K562 (cell line): Measurements from ENCODE around the gene LYST. TPM values are rescaled to one million over a fixed set of nuclear protein-coding genes. Genes with fewer than 3 reads are reported as not detected.
"Not testable (repeated sequence)": the region's sequence is repeated elsewhere in the genome, so short reads cannot be mapped to it uniquely, and the experiment has no call there.

Experiments used
- ATAC-seq: fragments of 200-7000 bp; cut with Tn5 transposase; 3 replicates; pipeline ENCODE4 v1.9.1; 2020; ENCODE audit warnings: moderate library complexity
- BruUV-seq: library from RNA; stranded (reverse); fragments of 400-500 nt; replicated peaks from 2 replicates; lab custom pipeline; 2021; lab: Mats Ljungman, UMichigan
- CTCF ChIA-PET: fragments of 300-600 bp; formaldehyde crosslinking; extraction: SDS; loops from one replicate; lab custom pipeline; 2021; ENCODE audit warnings: low intra/inter-chr PET ratio; lab: Yijun Ruan, JAX
- POLR2A ChIA-PET: fragments of 300-600, 350-650 bp; sonication (Branson Sonifier 250); formaldehyde crosslinking; extraction: SDS; loops from one replicate; lab custom pipeline; 2021; ENCODE audit warnings: antibody characterized with exemption, inconsistent platforms; lab: Yijun Ruan, JAX
- DNase-seq, 4 experiments: peaks; one replicate each; pipeline versions ENCODE4 v3.0.0 to v3.0.0-alpha.2; 2011 to 2018; ENCODE audit warnings: low spot score in 3 of 4, mixed read lengths in 3 of 4; ENCODE audit errors: extremely low read depth in 1 of 4
- FAIRE-seq: peaks from 2 replicates; lab custom pipeline; 2011; peaks lifted over from hg19 to GRCh38; lab: Jason Lieb, UNC
- H2AFZ ChIP-seq: 2 replicates; pipeline ENCODE4 v1.6.0; 2011; ENCODE audit warnings: low read depth, low read length, control low read depth, inconsistent platforms
- H3K27ac ChIP-seq: fragments of 200-600 bp; 3 replicates; pipeline ENCODE4 v1.8.0; 2011; ENCODE audit warnings: low read depth, mild to moderate bottlenecking, control low read depth, inconsistent platforms, low read length, moderate library complexity, mixed read lengths; ENCODE audit errors: extremely low read depth
- H3K27me3 ChIP-seq, 2 experiments: fragments of 300-600 bp in 1 of 2; 2 replicates in 1 of 2; 3 replicates in 1 of 2; pipeline versions ENCODE4 v1.6.0 to v1.8.0; 2011; ENCODE audit warnings: inconsistent platforms in 2 of 2, low read length in 2 of 2, mild to moderate bottlenecking in 1 of 2, mixed read lengths in 1 of 2, moderate library complexity in 1 of 2; ENCODE audit not compliant: control insufficient read depth in 2 of 2, insufficient read depth in 2 of 2
- H3K36me3 ChIP-seq: fragments of 300-600 bp; 3 replicates; pipeline ENCODE4 v1.8.0; 2011; ENCODE audit warnings: mild to moderate bottlenecking, low read length, inconsistent platforms; ENCODE audit not compliant: control insufficient read depth, insufficient read depth
- H3K4me1 ChIP-seq, 2 experiments: fragments of 200-600 bp in 1 of 2; replicated peaks in 1 of 2; 2 replicates in 1 of 2; 3 replicates in 1 of 2; pipeline versions ENCODE4 v1.5.1 to v1.8.0; 2011; ENCODE audit warnings: inconsistent platforms in 2 of 2, low read length in 2 of 2, mild to moderate bottlenecking in 1 of 2, mixed read lengths in 1 of 2, moderate library complexity in 1 of 2; ENCODE audit not compliant: control insufficient read depth in 2 of 2, insufficient read depth in 2 of 2
- H3K4me2 ChIP-seq: 2 replicates; pipeline ENCODE4 v1.6.1; 2011; ENCODE audit warnings: low read length, control low read depth, inconsistent platforms, mixed read lengths; ENCODE audit not compliant: insufficient read depth
- H3K4me3 ChIP-seq: fragments of 200-600 bp; sonication (generic), shearing (Covaris generic); 2 replicates; pipeline ENCODE4 v1.5.1; 2016; ENCODE audit warnings: control low read depth, inconsistent platforms
- H3K79me2 ChIP-seq: fragments of 200-600 bp; 3 replicates; pipeline ENCODE4 v1.8.0; 2011; ENCODE audit warnings: low read length, inconsistent platforms; ENCODE audit not compliant: control insufficient read depth, insufficient read depth
- H3K9ac ChIP-seq, 2 experiments: 2 replicates each; pipeline versions ENCODE4 v1.6.0 to v1.6.1; 2011; ENCODE audit warnings: low read depth in 2 of 2, low read length in 2 of 2, control low read depth in 1 of 2, inconsistent platforms in 1 of 2, mild to moderate bottlenecking in 1 of 2, mixed read lengths in 1 of 2; ENCODE audit not compliant: insufficient read depth in 1 of 2
- H3K9me1 ChIP-seq: one replicate; pipeline ENCODE4 v1.6.0; 2011; ENCODE audit warnings: inconsistent platforms, mild to moderate bottlenecking, low read length, moderate library complexity; ENCODE audit not compliant: control insufficient read depth, insufficient read depth
- H3K9me3 ChIP-seq: replicated peaks from 2 replicates; pipeline ENCODE4 v1.5.1; 2011; ENCODE audit warnings: low read depth, low read length, inconsistent platforms; ENCODE audit not compliant: control insufficient read depth, insufficient read depth
- H4K20me1 ChIP-seq: replicated peaks from 2 replicates; pipeline ENCODE4 v1.6.1; 2011; ENCODE audit warnings: low read length, inconsistent platforms, mixed read lengths; ENCODE audit not compliant: control insufficient read depth, insufficient read depth
- BRF1 ChIP-seq: IDR thresholded peaks from 3 replicates; pipeline ENCODE4 v1.6.1; 2011; ENCODE audit warnings: borderline replicate concordance, mild to moderate bottlenecking; ENCODE audit not compliant: insufficient read length; ENCODE audit errors: extremely low read depth
- CREBBP ChIP-seq: IDR thresholded peaks from one replicate; pipeline ENCODE4 v1.6.1; 2012; ENCODE audit warnings: low read depth, mild to moderate bottlenecking, control low read depth, inconsistent platforms, low read length
- L3MBTL2 ChIP-seq: fragments of 450-650 bp; IDR thresholded peaks from 2 replicates; pipeline ENCODE4 v1.6.1; 2016; ENCODE audit warnings: mild to moderate bottlenecking, moderate library complexity
- NFATC3 ChIP-seq: fragments of 450-650 bp; IDR thresholded peaks from 2 replicates; pipeline ENCODE4 v1.6.1; 2017; ENCODE audit warnings: mild to moderate bottlenecking
- SIX5 ChIP-seq, 2 experiments: IDR thresholded peaks; 2 replicates each; pipeline ENCODE4 v1.6.1; 2011; ENCODE audit warnings: low read length in 2 of 2, borderline replicate concordance in 1 of 2, low read depth in 1 of 2, mild to moderate bottlenecking in 1 of 2, moderate library complexity in 1 of 2; ENCODE audit not compliant: insufficient read depth in 1 of 2
- TAL1 ChIP-seq: fragments of 450-650 bp; IDR thresholded peaks from 2 replicates; pipeline ENCODE4 v1.6.1; 2016; ENCODE audit warnings: mild to moderate bottlenecking
- ZNF239 ChIP-seq: fragments of 250-450 bp; sonication (Bioruptor Pico); IDR thresholded peaks from 2 replicates; pipeline ENCODE4 v1.4.0; 2020; ENCODE audit warnings: mild to moderate bottlenecking
- ZNF398 ChIP-seq: fragments of 250-450 bp; sonication (Bioruptor Pico); IDR thresholded peaks from 2 replicates; pipeline ENCODE4 v1.8.0; 2021; ENCODE audit warnings: moderate library complexity, mild to moderate bottlenecking, inconsistent platforms
- WGBS: fragments of 100-300 bp; shearing (Covaris generic); methylation state at CpG from one replicate; pipeline ENCODE4 v1.1.6; 2016; ENCODE audit warnings: low coverage, mixed read lengths; ENCODE audit not compliant: insufficient coverage; ENCODE audit errors: missing lambda C conversion rate; 5-methylcytosine and 5-hydroxymethylcytosine counted together
- in situ Hi-C: fragments of 300-500 bp; cut with MboI; formaldehyde crosslinking; loops from 4 replicates; pipeline ENCODE4 v1.15.0; 2018; ENCODE audit warnings: inconsistent platforms, mixed read lengths
- intact Hi-C: fragments of 100-400 bp; cut with micrococcal nuclease; formaldehyde crosslinking; loops from 2 replicates; pipeline ENCODE4 v1.14.2; 2022
- polyA plus RNA-seq, 8 experiments: library from polyadenylated mRNA; depleted of rRNA in 4 of 8; stranded (reverse) in 5 of 8; unstranded in 3 of 8; fragments of >200 nt; fragmentation: Nextera tagmentation in 2 of 8; fragmentation: Illumina TruSeq in 1 of 8; extraction: Ambion mirVana in 2 of 8; extraction: Trizol in 1 of 8; gene quantifications; 2 replicates each; pipeline versions ENCODE4 v1.2.1 to v1.2.3, GENCODE V29; 2011 to 2014; ENCODE audit warnings: inconsistent platforms in 1 of 8, missing spikeins in 1 of 8
- total RNA-seq, 7 experiments: library from RNA; depleted of rRNA in 6 of 7; stranded (reverse); fragments of >200 nt in 6 of 7; fragmentation: Illumina TruSeq in 2 of 7; extraction: Trizol in 2 of 7; gene quantifications; 2 replicates each; pipeline versions ENCODE4 v1.2.1 to v1.2.3, GENCODE V29; 2011 to 2021; ENCODE audit warnings: low replicate concordance in 1 of 7
- TF ChIP-seq, protein P1 (sequence below): fragments of 450-650 bp; formaldehyde crosslinking; IDR thresholded peaks from 2 replicates; pipeline ENCODE4 v1.4.0; 2020; ENCODE audit warnings: mild to moderate bottlenecking, mixed read lengths

Gene LYST
- total and polyA plus RNA-seq, 9 of the 15 experiments (the other 6 are each of a cell fraction or from before 2014, with no cell fraction given) = 0.73 to 2.4 (median 1.4) TPM

DNA sequence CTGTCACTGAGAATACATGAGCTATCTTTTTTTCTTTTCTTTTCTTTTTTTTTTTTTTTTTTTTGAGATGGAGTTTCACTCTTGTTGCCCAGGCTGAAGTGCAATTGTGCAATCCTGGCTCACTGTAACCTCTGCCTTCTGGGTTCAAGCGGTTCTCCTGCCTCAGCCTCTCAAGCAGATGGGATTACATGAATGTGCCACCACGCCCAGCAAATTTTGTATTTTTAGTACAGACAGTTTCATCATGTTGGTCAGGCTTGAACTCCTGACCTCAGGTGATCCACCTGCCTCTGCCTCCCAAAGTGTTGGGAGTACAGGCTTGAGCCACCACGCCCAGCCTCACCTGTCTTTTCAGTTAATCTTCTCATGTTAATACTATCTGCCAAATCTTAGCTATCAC, 112.5 kb downstream of the LYST start:
- H3K79me2 ChIP-seq, H4K20me1 ChIP-seq, H3K9me1 ChIP-seq, H3K27ac ChIP-seq, H2AFZ ChIP-seq, BruUV-seq, FAIRE-seq, in situ Hi-C loops, H3K36me3 ChIP-seq, H3K4me2 ChIP-seq, DNase-seq, H3K27me3 ChIP-seq, ATAC-seq, POLR2A ChIA-PET, H3K4me3 ChIP-seq, CTCF ChIA-PET, H3K9ac ChIP-seq, H3K4me1 ChIP-seq, intact Hi-C loops, H3K9me3 ChIP-seq: not testable (repeated sequence)
- WGBS = 0% methylated on average over 3 of the region's 3 CpGs

DNA sequence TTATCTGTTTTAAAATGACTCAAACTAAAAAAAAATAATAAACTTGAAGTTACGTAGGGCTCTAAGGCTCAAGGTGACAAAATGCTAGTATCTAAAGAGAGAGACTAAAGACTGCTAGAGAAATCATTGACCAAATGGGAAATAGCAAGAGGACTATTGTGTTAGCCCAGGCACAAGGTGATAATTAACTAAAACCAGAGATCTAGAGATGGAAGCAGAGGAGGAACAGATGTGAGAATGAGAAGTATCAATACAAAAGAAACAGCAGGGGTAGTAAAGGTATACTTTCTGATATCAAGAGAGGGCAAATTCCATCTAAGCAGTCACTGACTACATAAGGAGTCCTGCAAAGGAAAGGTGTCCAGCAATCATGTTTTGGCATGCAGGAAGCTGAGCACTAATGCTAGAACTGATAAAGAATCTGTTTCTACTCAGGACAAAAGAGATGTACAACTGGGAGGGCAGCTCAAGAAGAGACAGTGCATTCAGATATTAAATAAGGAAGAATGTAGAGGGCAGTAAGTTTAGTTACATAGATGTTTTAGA, 116.9 kb downstream of the LYST start:
- in situ Hi-C loops (no loop called here), intact Hi-C loops (no loop called here)
- ATAC-seq = no peak
- DNase-seq = no peak
- no peak for FAIRE-seq
- CTCF ChIA-PET = no interaction called here
- no peak overlapping the region for H3K9ac ChIP-seq
- no peak overlapping the region for H3K27ac ChIP-seq
- H3K36me3 ChIP-seq = no peaks in the 10 kb centered on the region
- WGBS = 0% methylated on average over 1 of the region's 1 CpG
- H3K4me1 ChIP-seq = no peaks in the 10 kb centered on the region
- H3K4me3 ChIP-seq = no peak overlapping the region
- H3K9me1 ChIP-seq = no peaks in the 10 kb centered on the region
- no peaks in the 10 kb centered on the region for H3K27me3 ChIP-seq
- H3K4me2 ChIP-seq = no peak overlapping the region
- no peak overlapping the region for H2AFZ ChIP-seq
- POLR2A ChIA-PET = interaction anchor here (1.0 kb wide), 1 partner anchor 10 kb away, joined by 3 read pairs; no protein-coding TSS in a partner anchor
- no peaks in the 10 kb centered on the region for H3K79me2 ChIP-seq
- H4K20me1 ChIP-seq = no peaks in the 10 kb centered on the region
- no TSS peak for BruUV-seq
- no peaks in the 10 kb centered on the region for H3K9me3 ChIP-seq
- no peak for TF ChIP-seq NFATC3
- TF ChIP-seq, protein P1, sequence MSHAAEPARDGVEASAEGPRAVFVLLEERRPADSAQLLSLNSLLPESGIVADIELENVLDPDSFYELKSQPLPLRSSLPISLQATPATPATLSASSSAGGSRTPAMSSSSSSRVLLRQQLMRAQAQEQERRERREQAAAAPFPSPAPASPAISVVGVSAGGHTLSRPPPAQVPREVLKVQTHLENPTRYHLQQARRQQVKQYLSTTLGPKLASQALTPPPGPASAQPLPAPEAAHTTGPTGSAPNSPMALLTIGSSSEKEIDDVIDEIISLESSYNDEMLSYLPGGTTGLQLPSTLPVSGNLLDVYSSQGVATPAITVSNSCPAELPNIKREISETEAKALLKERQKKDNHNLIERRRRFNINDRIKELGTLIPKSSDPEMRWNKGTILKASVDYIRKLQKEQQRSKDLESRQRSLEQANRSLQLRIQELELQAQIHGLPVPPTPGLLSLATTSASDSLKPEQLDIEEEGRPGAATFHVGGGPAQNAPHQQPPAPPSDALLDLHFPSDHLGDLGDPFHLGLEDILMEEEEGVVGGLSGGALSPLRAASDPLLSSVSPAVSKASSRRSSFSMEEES (CRISPR knock-in tag) = no peak
- TF ChIP-seq CREBBP = no peak
- no peak for TF ChIP-seq L3MBTL2
- TF ChIP-seq TAL1 = no peak
- TF ChIP-seq SIX5 (IDR thresholded peaks at IDR 0.05; ENCODE audit: borderline replicate concordance in 1 of 2, insufficient read depth in 1 of 2, low read depth in 1 of 2, low read length in 2 of 2) = no peak
- TF ChIP-seq BRF1 = no peak
- no peak for TF ChIP-seq ZNF239 (CRISPR knock-in tag)
- TF ChIP-seq ZNF398 (CRISPR knock-in tag) = no peak
